Measurements from ENCODE around the gene ZNF331.
"Not testable (repeated sequence)": the region's sequence is repeated elsewhere in the genome, so short reads cannot be mapped to it uniquely, and the experiment has no call there.

DNA sequence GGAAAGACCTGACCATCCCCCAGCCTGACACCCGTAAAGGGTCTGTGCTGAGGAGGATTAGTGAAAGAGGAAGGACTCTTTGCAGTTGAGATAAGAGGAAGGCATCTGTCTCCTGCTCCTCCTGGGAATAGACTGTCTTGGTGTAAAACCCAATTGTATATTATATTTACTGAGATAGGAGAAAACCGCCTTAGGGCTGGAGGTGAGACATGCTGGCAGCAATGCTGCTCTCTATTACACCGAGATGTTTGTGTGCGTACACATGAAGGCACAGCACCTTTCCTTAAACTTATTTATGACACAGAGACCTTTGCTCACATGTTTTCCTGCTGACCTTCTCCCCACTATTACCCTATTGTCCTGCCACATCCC is 39.9 kb upstream of the ZNF331 start:
- TF ChIP-seq, protein P1, sequence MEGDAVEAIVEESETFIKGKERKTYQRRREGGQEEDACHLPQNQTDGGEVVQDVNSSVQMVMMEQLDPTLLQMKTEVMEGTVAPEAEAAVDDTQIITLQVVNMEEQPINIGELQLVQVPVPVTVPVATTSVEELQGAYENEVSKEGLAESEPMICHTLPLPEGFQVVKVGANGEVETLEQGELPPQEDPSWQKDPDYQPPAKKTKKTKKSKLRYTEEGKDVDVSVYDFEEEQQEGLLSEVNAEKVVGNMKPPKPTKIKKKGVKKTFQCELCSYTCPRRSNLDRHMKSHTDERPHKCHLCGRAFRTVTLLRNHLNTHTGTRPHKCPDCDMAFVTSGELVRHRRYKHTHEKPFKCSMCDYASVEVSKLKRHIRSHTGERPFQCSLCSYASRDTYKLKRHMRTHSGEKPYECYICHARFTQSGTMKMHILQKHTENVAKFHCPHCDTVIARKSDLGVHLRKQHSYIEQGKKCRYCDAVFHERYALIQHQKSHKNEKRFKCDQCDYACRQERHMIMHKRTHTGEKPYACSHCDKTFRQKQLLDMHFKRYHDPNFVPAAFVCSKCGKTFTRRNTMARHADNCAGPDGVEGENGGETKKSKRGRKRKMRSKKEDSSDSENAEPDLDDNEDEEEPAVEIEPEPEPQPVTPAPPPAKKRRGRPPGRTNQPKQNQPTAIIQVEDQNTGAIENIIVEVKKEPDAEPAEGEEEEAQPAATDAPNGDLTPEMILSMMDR (IDR thresholded peaks at IDR 0.05 in 4 of 5, conservative IDR thresholded peaks at IDR 0.05 in 1 of 5), result not testable (repeated sequence)
- not testable (repeated sequence) for TF ChIP-seq POLR2A (IDR thresholded peaks at IDR 0.05)
